G401.6 (cell line): ENCODE measurements around the gene ZPBP2.

Source experiments
- FAIRE-seq: peaks from 2 replicates; lab custom pipeline; 2012; peaks lifted over from hg19 to GRCh38; lab: Jason Lieb, UNC

ZPBP2 gene, protein sequence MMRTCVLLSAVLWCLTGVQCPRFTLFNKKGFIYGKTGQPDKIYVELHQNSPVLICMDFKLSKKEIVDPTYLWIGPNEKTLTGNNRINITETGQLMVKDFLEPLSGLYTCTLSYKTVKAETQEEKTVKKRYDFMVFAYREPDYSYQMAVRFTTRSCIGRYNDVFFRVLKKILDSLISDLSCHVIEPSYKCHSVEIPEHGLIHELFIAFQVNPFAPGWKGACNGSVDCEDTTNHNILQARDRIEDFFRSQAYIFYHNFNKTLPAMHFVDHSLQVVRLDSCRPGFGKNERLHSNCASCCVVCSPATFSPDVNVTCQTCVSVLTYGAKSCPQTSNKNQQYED

DNA sequence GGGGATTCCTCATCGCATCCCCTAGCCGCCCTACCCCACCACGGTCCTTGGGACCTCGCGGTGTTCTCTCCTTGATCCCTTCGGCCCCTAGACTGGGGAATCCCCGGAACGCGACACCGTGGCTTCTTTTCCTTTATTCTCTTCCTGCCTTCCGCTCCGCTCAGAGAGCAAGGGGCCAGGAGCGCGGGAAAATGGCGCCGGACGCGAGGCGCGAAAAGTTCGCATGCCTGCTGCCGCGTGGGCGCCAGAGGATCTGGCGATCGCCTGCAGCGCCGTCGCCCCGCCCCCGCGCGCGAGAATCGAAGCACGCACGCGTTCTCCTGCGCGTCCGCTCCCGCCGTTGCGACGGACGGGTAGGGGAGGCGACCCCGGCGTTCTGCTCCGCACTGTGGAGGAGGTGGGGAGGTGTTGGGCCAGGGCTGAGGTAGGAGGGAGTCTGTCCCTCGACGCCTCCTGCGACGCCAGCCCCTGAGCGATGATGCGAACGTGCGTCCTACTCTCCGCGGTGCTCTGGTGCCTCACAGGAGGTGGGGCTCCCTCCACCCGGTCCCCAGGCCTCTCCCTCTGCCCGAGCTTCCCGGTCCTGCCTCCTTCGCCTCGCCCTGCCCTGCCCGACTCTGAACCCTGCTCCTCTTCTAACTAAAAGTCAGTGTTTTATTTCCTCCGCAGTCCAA is at the start of gene ZPBP2:
ZPBP2 (plus strand) TSS at position 323 of the 674 bp plus-strand sequence; CDS start at position 476, 153 bp downstream.
- FAIRE-seq = no peak

DNA sequence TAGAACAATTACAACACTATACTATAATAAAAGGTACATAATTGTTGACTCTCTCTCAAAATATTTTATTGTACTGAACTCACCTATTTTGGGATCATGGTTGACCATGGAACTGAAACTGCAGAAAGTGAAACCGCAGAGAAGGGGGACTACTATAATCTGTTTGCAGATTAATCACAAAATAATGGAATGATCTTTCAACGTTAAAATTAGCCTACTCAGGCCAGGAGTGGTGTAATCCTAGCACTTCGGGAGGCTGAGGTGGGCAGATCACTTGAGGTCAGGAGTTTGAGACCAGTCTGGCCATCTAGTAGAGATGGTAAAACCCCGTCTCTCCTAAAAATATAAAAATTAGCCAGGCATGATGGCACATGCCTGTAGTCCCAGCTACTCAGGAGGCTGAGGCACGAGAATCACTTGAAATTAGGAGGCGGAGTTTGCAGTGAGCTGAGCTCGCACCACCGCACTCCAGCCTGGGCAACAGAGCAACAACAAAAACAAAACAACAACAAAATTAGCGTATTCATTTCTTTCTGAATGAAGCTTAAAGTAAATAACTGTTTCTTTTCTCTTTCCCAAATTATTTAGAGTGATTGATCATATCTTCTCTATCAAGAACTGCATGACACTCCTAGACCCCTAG is 49.5 kb upstream of the ZPBP2 start:
- FAIRE-seq = no peak

DNA sequence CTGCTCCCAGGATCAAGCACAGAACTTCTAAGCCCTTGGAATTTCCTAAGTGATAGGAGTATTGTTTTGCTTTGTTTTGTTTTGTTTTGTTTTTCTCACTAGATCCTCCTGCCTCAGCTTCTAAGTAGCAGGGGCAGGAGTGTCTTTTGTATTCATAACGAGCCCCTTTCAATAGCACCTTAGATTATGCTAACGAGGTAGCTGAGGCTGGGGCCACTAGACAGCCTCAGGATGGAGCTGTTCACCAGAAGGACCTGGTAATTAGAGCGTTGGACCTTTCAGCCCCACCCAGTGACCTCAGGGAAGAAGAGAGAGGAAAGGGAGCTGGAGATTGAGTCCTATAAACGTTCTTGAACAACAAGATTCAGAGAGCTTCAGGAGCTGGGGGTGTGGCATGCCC is 47.5 kb upstream of the ZPBP2 start:
- no peak for FAIRE-seq

DNA sequence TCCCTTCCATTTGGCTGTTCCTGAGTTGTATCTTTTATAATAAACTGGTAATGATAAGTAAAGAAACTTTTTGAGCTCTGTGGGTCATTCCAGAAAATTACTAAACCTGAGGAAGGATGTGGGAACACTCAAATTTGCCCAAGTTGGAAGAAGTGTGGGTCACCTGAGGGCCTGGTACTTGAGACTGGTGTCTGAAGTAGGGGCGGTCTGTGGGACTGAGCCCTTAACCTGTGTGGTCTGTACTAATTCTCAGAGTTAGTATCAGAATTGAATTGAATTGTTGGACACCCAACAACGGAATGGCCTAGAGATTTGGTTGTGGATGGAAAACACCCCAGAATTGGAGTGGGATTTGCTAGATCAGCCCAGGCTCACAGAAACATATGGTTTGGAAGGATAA is 47.0 kb upstream of the ZPBP2 start:
- no peak for FAIRE-seq

DNA sequence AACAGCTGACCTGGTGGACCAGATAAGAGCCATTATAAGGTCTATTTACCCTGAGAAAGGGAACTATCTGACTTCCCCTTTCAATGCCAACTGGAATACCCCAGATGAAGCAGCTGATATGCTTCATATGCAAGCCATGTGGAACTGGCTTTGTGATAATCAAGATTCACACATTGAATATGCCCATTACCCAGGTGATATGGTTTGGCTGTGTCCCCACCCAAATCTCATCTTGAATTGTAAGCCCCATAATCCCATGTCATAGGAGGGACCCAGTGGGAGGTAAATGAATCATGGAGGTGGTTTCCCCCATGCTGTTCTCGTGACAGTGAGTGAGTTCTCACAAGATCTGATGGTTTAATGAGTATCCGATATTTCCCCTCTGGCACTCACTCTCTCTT is 46.0 kb upstream of the ZPBP2 start:
- no peak for FAIRE-seq

DNA sequence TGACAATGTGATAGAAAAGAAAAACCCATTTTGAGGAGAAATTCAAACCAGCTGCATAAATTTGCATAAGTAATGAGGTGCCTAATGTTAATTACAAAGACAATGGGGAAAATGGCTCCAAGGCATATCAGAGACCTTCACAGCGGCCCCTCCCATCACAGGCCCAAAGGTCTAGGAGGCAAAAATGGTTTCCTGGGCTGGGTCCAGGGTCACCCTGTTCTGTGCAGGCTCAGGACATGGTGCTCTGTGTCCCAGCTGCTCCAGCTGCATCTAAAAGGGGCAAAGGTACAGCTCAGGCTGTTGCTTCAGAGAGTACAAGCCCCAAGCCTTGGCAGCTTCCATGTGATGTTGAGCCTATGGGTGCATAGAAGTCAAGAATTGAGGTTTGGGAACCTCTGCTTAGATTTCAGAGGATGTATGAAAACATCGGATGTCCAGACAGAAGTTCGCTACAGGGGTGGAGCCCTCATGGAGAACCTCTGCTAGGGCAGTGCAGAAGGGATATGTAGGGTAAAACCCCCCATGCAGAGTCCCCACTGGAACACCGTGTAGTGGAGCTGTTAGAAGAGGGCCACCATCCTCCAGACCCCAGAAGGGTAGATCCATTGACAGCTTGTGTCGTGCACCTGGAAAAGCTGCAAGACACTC is 44.5 kb upstream of the ZPBP2 start:
- FAIRE-seq = no peak

DNA sequence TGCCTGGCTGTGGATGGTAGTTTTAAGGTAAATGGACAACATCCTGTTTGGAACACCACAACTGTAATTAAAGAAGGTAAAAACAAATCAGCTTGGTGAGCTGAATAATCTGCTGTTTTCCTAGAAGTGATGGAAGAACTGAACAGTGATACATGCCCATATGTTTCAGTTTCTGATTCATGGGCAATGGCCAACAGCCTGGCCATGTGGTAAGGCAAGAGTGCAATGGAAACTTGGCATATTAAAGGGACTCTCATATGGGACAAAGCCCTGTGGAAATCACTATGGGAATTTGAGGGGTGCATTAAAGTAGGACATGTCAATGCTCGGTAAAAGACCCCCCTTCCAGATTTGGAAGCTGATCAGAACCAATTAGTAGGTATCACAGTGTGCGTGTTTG is 41.7 kb upstream of the ZPBP2 start:
- FAIRE-seq = no peak

DNA sequence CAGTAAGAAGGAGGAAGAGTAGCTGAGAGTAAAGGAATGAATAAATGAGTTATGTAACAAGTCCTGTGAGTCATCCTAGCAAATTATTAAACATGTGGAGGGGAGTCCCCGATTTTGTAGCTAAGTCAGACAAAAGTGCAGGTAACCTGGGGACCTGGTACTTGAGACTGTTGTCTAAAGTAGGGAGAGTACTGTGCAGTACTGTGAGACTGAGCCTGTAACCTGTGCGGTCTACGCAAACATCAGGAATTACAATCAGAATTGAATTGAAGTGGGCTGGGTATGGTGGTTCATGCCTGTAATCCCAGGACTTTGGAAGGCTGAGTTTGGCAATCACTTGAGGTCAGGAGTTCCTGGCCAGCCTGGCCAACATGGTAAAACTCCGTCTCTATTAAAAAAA is 39.6 kb upstream of the ZPBP2 start:
- no peak for FAIRE-seq

DNA sequence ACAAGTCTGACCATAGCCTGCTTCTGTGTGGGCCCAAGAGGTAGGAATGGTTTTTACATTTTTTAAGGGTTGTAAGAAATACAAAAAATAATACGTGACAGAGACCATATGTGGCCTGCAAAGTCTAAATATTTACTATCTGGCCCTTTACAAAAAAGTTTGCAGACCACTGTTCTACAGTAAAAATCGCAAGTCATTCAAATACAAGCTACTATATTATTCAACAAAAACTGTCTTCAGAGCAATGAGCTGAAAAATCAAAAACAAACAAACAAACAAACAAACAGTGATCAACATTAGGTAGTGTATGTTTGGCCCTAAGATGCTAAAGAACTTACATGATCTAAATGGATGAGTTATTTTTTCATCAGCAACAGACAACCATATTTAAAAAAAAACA is 36.4 kb upstream of the ZPBP2 start:
- FAIRE-seq = no peak

DNA sequence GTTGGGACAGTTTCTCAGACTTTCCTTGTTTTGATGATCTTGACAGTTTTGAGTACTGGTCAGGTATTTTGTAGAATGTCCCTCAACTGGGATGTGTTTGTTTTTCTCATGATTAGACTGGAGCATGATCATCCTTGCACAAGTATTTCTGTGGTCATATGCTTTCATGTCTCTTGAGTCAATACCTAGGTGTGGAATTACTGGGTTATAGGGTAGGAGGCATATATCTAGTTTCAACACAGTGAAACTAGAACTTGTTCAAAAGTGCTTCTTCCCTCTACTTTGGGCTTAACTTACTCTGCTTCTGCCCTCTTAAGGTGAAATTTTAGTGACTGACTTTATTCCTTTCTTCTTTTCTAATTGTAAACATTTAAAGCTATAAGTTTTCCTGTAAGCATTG is 34.0 kb upstream of the ZPBP2 start:
- no peak for FAIRE-seq

DNA sequence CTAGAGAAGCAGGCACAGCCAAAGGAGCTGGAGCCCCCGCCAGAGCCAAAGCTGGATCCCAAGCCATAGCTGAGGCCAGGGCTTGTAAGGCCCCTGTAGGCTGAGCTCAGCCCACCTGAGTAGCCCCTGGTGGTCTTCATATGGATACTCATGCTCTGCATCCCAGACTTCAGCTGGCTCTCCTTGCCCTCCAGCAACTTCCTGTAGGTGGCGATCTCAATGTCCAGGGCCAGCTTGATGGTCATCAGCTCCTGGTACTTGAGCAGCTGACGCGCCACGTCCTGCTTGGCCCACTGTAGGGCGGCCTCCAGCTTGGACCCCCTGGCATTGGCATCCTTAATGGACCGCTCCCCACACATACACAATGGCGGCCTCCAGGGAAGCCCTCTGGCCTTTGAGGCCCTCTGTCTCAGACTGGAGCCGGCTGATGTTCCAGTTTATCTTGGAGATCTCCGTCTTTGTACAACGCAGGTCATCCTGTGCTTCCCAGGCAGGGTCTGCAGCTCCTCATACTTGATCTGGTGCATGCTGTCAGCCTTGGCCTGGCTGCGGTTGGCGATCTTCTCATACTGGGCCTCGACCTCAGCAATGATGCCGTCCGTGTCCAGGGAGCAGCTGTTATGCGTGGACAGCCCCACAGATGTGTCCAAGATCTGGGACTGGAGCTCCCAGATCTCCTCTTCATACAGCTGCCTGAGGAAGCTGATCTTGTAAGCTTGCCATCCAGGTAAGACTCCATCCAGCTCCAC is 32.8 kb upstream of the ZPBP2 start:
- no peak for FAIRE-seq

DNA sequence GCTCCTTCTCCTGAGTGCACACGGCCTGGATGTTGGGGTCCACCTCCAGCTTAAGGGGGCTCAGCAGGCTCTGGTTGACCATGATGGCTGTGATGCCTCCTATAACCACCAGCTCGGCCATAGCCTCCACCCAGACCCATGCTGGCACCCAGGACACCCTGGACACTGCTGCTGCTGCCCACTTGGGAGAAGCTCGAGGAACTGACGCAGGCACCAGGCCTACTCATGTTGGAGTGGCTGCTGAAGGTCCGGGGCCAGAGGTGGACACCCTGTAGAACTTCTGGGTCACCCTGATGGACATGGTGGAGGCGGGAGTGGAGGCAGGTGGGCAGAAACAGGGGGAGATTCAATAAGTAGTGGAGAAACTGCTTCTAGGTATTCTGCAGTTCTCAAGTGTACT is 31.9 kb upstream of the ZPBP2 start:
- no peak for FAIRE-seq

DNA sequence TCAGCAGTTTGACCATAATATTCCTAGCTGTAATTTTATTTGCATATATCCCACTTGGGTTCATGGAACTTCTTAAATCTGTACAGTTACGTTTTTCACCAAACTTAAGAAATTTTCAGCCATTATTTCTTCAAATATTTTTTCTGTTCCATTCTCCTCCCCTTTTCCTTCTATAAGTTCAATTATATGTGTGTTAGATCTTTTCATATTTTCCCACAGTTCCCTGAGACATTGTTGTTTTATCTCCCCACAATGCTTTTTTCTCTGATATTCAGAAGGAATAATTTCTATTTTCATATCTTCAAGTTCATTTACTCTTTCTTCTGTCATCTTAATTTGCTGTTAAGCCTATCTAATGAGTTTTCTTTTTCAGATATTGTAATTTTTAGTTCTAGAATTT is 29.9 kb upstream of the ZPBP2 start:
- FAIRE-seq = no peak

DNA sequence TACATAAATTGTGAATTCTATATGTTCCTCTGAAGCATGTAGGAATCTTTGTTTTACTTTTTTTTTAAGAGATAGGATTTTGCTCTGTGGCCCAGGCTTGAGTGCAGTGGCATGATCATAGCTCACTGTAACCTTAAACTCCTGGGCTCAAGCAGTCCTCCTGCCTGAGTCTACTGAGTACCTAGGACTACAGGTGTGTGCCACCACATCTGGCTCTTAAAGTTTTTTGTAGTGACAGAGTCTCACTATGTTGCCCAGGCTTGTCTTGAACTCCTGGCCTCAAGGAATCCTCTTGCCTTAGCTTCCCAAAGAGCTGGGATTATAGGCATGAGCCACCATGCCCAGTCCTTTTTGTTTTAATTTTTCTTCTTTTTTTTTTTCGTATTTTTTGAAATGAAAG is 29.2 kb upstream of the ZPBP2 start:
- no peak for FAIRE-seq

DNA sequence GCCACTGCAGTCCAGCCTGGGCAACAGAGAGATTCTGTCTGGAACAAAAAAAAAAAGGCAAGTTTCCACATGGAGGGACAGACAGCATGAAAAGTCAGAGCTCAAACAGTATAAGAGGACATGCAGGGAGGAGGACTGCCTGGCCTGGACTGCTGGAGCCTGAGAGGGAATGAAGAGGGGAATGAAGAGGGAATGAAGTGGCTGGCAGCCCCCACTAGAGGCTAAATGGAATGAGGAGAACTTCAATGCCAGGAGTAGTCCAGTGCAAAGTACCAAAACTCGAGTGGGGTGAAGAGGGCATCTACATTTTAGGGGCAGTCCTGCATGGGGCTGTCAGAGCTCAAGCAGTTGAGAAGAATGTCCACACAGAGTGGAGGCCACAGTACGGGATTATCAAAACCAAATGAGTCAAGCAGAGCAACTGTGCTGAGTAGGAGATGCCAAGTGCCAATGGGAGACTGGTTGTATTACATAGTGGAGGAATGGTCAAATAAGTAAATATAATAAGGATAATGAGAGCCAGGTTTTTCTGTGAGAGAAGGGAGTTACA is 26.8 kb upstream of the ZPBP2 start:
- no peak for FAIRE-seq

DNA sequence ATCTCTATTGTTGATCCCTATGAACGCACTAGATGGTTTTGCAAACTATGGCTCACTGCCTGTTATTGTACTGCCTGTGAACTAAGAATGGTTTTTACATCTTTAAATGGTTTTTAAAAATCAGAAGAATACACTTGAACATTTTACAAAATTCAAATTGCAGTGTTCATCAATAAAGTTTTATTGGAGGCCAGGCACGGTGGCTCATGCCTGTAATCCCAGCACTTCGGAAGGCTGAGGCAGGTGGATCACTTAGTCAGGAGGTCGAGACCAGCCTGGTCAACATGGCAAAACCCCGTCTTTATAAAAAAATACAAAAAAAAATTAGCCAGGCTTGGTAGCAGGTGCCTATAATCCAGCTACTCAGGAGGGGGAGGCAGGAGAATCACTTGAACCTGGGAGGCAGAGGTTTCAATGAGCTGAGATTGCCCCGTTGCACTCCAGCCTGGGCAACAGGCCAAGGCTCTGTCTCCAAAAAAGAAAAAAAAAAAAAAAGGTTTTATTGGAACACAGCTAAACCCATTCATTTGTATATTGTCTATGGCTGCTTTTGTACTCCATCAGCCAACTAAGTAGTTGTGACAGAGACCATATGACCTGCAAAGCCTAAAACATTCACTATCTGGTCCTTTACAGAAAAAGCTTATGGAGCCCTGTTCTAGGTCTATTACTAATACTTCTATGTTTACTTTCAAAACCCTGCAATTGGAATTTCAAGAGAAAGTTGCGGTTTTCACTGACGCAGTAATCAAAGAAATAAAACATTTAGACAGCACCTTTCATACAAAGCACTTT is 22.8 kb upstream of the ZPBP2 start:
- FAIRE-seq = peak; percentile 8

DNA sequence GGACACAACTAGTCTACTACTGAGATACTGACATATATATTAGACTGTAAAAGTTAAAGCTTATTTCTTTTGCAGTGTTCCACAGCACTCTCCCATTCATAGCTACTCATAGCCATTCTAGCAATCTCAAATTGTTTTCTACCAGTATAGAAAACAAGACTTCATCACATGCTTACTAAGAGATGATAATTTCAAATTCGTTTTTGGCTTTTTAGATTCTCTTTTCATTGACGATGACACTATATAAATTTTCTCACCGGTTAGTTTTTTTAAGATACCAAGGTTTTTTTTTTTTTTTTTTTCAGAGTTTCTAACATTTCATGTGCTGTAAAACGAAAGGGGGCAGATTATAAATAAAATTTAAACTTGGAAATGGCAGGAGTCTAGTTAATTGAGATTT is 21.8 kb upstream of the ZPBP2 start:
- peak; percentile 65 for FAIRE-seq

DNA sequence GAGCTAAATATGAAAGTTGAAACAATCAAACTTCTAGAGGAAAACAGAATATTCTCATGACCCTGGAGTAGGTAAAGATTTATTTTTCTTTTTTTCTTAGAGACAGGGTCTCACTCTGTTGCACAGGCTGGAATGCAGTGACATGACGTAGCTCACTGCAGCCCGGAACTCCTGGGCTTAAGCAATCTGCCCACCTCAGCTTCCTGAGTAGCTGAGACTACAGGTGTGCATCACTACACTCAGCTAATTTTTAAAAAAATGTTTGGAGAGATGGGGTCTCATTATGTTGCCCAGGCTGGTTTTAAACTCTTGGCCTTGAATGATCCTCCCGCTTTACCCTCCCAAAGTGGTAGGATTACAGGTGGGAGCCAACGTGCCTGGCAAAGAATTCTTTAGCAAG is 19.4 kb upstream of the ZPBP2 start:
- FAIRE-seq = no peak

DNA sequence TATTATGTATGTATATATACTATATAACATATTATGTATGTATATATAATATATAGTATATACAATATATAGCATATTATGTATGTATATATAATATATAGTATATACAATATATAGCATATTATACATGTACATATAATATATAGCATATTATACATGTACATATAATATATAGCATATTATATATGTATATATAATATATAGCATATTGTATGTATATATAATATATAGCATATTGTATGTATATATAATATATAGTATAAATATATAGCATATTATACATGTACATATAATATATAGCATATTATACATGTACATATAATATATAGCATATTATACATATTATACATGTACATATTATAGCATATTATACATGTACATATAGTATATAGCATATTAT is 17.8 kb upstream of the ZPBP2 start:
- peak; percentile 99 for FAIRE-seq

DNA sequence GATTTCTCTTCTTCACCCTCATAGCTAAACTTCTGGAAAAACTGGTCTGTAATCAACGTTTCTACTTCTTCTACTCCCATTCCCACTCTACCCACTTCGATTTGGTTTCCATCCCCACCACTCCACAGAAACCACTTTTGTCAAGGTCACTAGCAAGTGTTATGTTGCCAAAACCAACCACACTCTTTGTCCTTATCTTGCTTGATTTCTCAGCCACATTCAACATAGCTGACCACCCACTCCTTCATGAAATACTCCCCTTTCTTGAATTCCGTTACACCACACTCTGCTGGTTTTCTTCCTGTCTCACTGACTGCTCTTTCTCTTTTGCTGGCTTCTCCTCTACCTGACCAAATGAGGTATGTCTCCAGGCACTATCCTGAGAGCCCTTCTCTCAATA is 15.8 kb upstream of the ZPBP2 start:
- FAIRE-seq = no peak

DNA sequence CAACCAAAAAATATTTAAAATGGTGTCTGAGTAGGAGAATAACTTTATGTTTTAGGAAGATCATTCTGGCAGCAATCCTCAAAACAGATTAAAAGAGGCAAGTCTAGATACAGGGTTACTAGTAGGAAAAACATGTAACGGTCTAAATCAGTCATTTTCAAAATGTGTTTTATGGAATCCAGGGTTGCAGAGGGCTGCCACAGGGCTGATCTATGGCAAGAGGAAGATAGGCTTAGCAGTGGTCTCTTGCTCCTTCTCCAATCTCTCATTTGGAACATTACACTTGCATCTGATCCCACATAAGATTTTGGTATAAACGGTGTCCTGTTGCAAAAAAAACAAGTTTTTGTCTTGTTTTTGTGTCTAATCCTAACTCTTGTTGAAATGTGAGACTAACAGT is 13.1 kb upstream of the ZPBP2 start:
- FAIRE-seq = no peak
